ENCODE measurements around the gene SIRT2.

DNA sequence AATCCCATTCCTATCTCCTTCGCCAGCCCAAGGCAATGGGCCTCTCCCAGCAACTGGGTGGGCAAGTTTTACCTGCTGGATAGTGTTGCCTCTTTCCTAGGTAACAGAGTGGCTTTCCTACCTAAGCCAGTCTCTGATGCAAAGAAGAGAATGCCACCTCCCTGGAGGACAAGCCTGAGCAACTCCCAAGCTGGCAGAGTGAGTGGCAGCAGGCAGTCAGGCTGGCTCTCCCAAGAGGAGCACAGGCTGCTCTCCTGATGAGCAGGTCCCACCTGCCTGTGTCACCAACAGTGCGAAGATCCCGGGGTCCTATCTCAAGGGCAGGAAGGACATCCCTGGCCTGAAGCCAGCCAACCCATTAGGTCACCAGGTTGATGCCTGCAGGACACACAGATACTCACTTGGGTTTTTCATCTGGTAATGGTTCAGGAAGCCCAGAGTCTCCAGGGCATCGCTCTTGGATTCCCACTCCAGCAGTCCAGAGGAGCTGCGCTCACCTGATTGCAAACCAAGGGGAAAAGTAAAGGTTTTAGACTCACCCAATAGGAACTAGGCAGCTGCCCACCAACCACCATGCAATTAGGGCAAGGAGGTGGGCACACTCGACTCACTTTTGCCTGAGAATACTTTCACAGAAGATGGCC lies 62.3 kb downstream of the SIRT2 start:
- no peak for TF ChIP-seq POLR2AphosphoS5 (IDR thresholded peaks at IDR 0.05)
- TF ChIP-seq CTCF (IDR thresholded peaks at IDR 0.05): no peak
- TF ChIP-seq POLR2A (IDR thresholded peaks at IDR 0.05): no peak
- no peak for TF ChIP-seq EP300 (IDR thresholded peaks at IDR 0.05)
